Keratinocyte (primary cell): Measurements from ENCODE around the gene ANKHD1.

Experiments
- CTCF ChIP-seq, 3 experiments: IDR thresholded peaks in 1 of 3; conservative IDR thresholded peaks in 1 of 3; optimal IDR thresholded peaks in 1 of 3; 2 replicates in 2 of 3; 3 replicates in 1 of 3; pipeline versions ENCODE3 to v1.5.1; 2011; ENCODE audit warnings: low read length in 3 of 3, mild to moderate bottlenecking in 3 of 3, moderate library complexity in 2 of 3, control low read depth in 1 of 3, inconsistent platforms in 1 of 3; ENCODE audit not compliant: insufficient read depth in 2 of 3; ENCODE audit errors: extremely low read depth in 1 of 3
- EZH2 ChIP-seq: IDR thresholded peaks from one replicate; pipeline ENCODE4 v1.6.1; 2012; ENCODE audit warnings: inconsistent platforms, mild to moderate bottlenecking, low read length, moderate library complexity

GRCh38 chr5:140360101-140360500, 41.5 kb upstream of the ANKHD1 start, which contains the start of gene SLC4A9:
- TF ChIP-seq CTCF (optimal IDR thresholded peaks at IDR 0.05 in 1 of 3, IDR thresholded peaks at IDR 0.05 in 1 of 3, conservative IDR thresholded peaks at IDR 0.05 in 1 of 3; ENCODE audit: extremely low read depth in 1 of 3, insufficient read depth in 2 of 3, low read length in 3 of 3): no peak
- TF ChIP-seq EZH2: no peak
